Astrocyte (in vitro differentiated cells and primary cell): ENCODE results near the gene SUPT20HL2.

Experiments used
- EZH2 ChIP-seq: IDR thresholded peaks from 2 replicates; pipeline ENCODE4 v1.6.1; 2012; ENCODE audit warnings: mild to moderate bottlenecking, low read length, inconsistent platforms; ENCODE audit not compliant: insufficient read depth
- TF ChIP-seq, protein P1 (sequence below): IDR thresholded peaks from 2 replicates; pipeline ENCODE4 v1.5.1; 2011; ENCODE audit warnings: low read depth, mild to moderate bottlenecking, inconsistent platforms, low read length, moderate library complexity; ENCODE audit not compliant: insufficient read depth

DNA sequence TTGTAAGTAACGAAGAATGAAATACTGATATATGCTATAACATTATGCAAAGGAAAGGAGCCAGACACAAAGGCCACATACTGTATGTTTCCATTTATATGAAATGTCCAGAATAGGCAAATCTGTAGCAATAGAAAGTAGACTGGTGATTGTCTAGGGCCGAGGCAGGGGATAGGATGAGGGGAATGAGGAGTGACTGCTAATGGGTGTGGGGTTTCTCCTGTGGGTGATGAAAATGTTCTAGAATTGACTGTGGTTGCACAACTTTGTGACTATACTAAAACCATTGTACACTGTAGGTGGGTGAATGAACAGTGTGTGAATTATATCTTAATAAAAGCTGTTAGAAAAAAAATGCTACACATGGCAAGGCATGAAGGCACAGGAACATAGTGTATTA is 26.6 kb upstream of the SUPT20HL2 start:
- TF ChIP-seq, protein P1, sequence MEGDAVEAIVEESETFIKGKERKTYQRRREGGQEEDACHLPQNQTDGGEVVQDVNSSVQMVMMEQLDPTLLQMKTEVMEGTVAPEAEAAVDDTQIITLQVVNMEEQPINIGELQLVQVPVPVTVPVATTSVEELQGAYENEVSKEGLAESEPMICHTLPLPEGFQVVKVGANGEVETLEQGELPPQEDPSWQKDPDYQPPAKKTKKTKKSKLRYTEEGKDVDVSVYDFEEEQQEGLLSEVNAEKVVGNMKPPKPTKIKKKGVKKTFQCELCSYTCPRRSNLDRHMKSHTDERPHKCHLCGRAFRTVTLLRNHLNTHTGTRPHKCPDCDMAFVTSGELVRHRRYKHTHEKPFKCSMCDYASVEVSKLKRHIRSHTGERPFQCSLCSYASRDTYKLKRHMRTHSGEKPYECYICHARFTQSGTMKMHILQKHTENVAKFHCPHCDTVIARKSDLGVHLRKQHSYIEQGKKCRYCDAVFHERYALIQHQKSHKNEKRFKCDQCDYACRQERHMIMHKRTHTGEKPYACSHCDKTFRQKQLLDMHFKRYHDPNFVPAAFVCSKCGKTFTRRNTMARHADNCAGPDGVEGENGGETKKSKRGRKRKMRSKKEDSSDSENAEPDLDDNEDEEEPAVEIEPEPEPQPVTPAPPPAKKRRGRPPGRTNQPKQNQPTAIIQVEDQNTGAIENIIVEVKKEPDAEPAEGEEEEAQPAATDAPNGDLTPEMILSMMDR: no peak
- no peak for TF ChIP-seq EZH2
